K562 (cell line): ENCODE measurements around the gene LLGL1. TPM values are rescaled to one million over a fixed set of nuclear protein-coding genes. Genes with fewer than 3 reads are reported as not detected.
A peak's percentile ranks its signal among the peaks of the same experiment; 100 is the strongest.

Source experiments
- CCNT2 ChIP-seq: IDR thresholded peaks from 2 replicates; pipeline ENCODE4 v1.6.1; 2011; ENCODE audit warnings: borderline replicate concordance, low read depth, mild to moderate bottlenecking, moderate library complexity, mixed read lengths, low read length; ENCODE audit not compliant: insufficient read length; ENCODE audit errors: extremely low read depth
- MAZ ChIP-seq, 2 experiments: fragments of 450-650 bp in 1 of 2; sonication (generic) in 1 of 2; formaldehyde crosslinking; IDR thresholded peaks in 1 of 2; conservative IDR thresholded peaks in 1 of 2; 2 replicates each; pipeline versions ENCODE4 v1.4.0 to v1.5.0; 2020; ENCODE audit warnings: mild to moderate bottlenecking in 1 of 2, missing genetic modification reagents in 1 of 2
- MIER1 ChIP-seq: fragments of 450-650 bp; IDR thresholded peaks from 2 replicates; pipeline ENCODE4 v1.6.1; 2016; ENCODE audit warnings: antibody characterized with exemption, mild to moderate bottlenecking, low read depth
- MNT ChIP-seq, 2 experiments: fragments of 450-650 bp; conservative IDR thresholded peaks; 2 replicates each; pipeline ENCODE4 v1.6.1; 2017; ENCODE audit warnings: mild to moderate bottlenecking in 2 of 2, moderate library complexity in 2 of 2
- MTA3 ChIP-seq: fragments of 450-650 bp; formaldehyde crosslinking; IDR thresholded peaks from 2 replicates; pipeline ENCODE4 v1.6.1; 2017; ENCODE audit warnings: mild to moderate bottlenecking, borderline replicate concordance
- NR3C1 ChIP-seq: sonication (generic); formaldehyde crosslinking; IDR thresholded peaks from 2 replicates; pipeline ENCODE4 v1.8.1; 2022; ENCODE audit warnings: missing genetic modification reagents
- POLR2AphosphoS5 ChIP-seq: IDR thresholded peaks from 2 replicates; pipeline ENCODE4 v1.6.1; 2011; ENCODE audit warnings: mild to moderate bottlenecking, low read depth, low read length, moderate library complexity; ENCODE audit not compliant: control insufficient read depth, insufficient read depth
- SMAD2 ChIP-seq: fragments of 150-350 bp; IDR thresholded peaks from 2 replicates; pipeline ENCODE4 v1.6.1; 2014; ENCODE audit warnings: low read depth, mild to moderate bottlenecking, low read length
- VEZF1 ChIP-seq: fragments of 200-800 bp; sonication (Bioruptor generic); IDR thresholded peaks from 2 replicates; pipeline ENCODE4 v1.6.1; 2017; ENCODE audit warnings: missing genetic modification characterization, missing compliant biosample characterization
- ZBTB8A ChIP-seq: fragments of 450-650 bp; IDR thresholded peaks from 2 replicates; pipeline ENCODE4 v1.6.1; 2018; ENCODE audit warnings: mild to moderate bottlenecking, moderate library complexity; ENCODE audit not compliant: partially characterized antibody
- ZNF316 ChIP-seq: fragments of 450-650 bp; IDR thresholded peaks from 2 replicates; pipeline ENCODE4 v1.6.1; 2016
- ZNF592 ChIP-seq: fragments of 450-650 bp; IDR thresholded peaks from 2 replicates; pipeline ENCODE4 v1.6.1; 2017; ENCODE audit warnings: antibody characterized with exemption, mild to moderate bottlenecking
- polyA plus RNA-seq, 8 experiments: library from polyadenylated mRNA; depleted of rRNA in 4 of 8; stranded (reverse) in 5 of 8; unstranded in 3 of 8; fragments of >200 nt; fragmentation: Nextera tagmentation in 2 of 8; fragmentation: Illumina TruSeq in 1 of 8; extraction: Ambion mirVana in 2 of 8; extraction: Trizol in 1 of 8; gene quantifications; 2 replicates each; pipeline versions ENCODE4 v1.2.1 to v1.2.3, GENCODE V29; 2011 to 2014; ENCODE audit warnings: inconsistent platforms in 1 of 8, missing spikeins in 1 of 8
- total RNA-seq, 7 experiments: library from RNA; depleted of rRNA in 6 of 7; stranded (reverse); fragments of >200 nt in 6 of 7; fragmentation: Illumina TruSeq in 2 of 7; extraction: Trizol in 2 of 7; gene quantifications; 2 replicates each; pipeline versions ENCODE4 v1.2.1 to v1.2.3, GENCODE V29; 2011 to 2021; ENCODE audit warnings: low replicate concordance in 1 of 7

The LLGL1 gene
- total and polyA plus RNA-seq, 9 of the 15 experiments (the other 6 are each of a cell fraction or from before 2014, with no cell fraction given), result 0.11 to 12.9 (median 5.3) TPM; not detected in 1

- TF ChIP-seq ZNF592, result peak; percentile 78
- TF ChIP-seq SMAD2, result no peak
- TF ChIP-seq NR3C1 (CRISPR knock-in tag), result peak; percentile 46; the same call in 1 of the 2 replicates
- 0 out of 2 replicates have a peak, but pooled peaks have one; percentile 21 for TF ChIP-seq MTA3
- TF ChIP-seq ZNF316, result peak; percentile 40; the same call in 1 of the 2 replicates
- TF ChIP-seq MIER1, result no peak
- TF ChIP-seq VEZF1 (CRISPR knock-in tag), result peak; percentile 92
- no peak for TF ChIP-seq ZBTB8A
- peak; percentile 4 for TF ChIP-seq CCNT2
- peak; percentile 67 to 77 for TF ChIP-seq MAZ (CRISPR knock-in tag; conservative IDR thresholded peaks at IDR 0.05 in 1 of 2, IDR thresholded peaks at IDR 0.05 in 1 of 2)
- no peak for TF ChIP-seq POLR2AphosphoS5
- TF ChIP-seq MNT (conservative IDR thresholded peaks at IDR 0.05), result peak; percentile 35 to 38; a peak in 1 of 4 replicates
Observed at GRCh38 chr17:18258356-18259038, 33.1 kb downstream of the LLGL1 start, which contains the start of gene FLII (continued).
